Epidermal melanocyte (primary cell): ENCODE measurements around the gene PXT1.
"Not testable (repeated sequence)": the region's sequence is repeated elsewhere in the genome, so short reads cannot be mapped to it uniquely, and the experiment has no call there.

Source experiments
- DNase-seq: peaks from one replicate; pipeline ENCODE4 v3.0.0; 2011; ENCODE audit warnings: low spot score; ENCODE audit not compliant: insufficient read length

Gene PXT1

GRCh38 chr6:36370638-36371037 is 72.0 kb downstream of the PXT1 start:
- no peak for DNase-seq

GRCh38 chr6:36368921-36369865 is 73.5 kb downstream of the PXT1 start:
- DNase-seq, result peak; percentile 77

- no peak for DNase-seq
Observed at GRCh38 chr6:36368421-36368820, 74.2 kb downstream of the PXT1 start.

- DNase-seq, result no peak
Observed at GRCh38 chr6:36367743-36368142, 74.9 kb downstream of the PXT1 start.

GRCh38 chr6:36364669-36365479 is 77.8 kb downstream of the PXT1 start:
- DNase-seq, result no peak

- not testable (repeated sequence) for DNase-seq
Observed at GRCh38 chr6:36364061-36364635, 78.5 kb downstream of the PXT1 start.

GRCh38 chr6:36363371-36363752 is 79.3 kb downstream of the PXT1 start:
- DNase-seq, result not testable (repeated sequence)

- DNase-seq, result no peak
Observed at GRCh38 chr6:36362551-36363370, 79.9 kb downstream of the PXT1 start.

GRCh38 chr6:36361071-36361470 is 81.6 kb downstream of the PXT1 start:
- no peak for DNase-seq

- peak; percentile 91 for DNase-seq
Observed at GRCh38 chr6:36360241-36361054, 82.2 kb downstream of the PXT1 start.

GRCh38 chr6:36358226-36358915 is 84.3 kb downstream of the PXT1 start:
- no peak for DNase-seq

- DNase-seq, result no peak
Observed at GRCh38 chr6:36357872-36358225, 84.8 kb downstream of the PXT1 start.

GRCh38 chr6:36355819-36356218 is 86.8 kb downstream of the PXT1 start:
- no peak for DNase-seq

GRCh38 chr6:36353411-36353915 is 89.2 kb downstream of the PXT1 start:
- no peak for DNase-seq

- no peak for DNase-seq
Observed at GRCh38 chr6:36352477-36353157, 90.0 kb downstream of the PXT1 start.

GRCh38 chr6:36350681-36351571 is 91.7 kb downstream of the PXT1 start:
- DNase-seq, result no peak

- DNase-seq, result no peak
Observed at GRCh38 chr6:36350082-36350481, 92.6 kb downstream of the PXT1 start.

- no peak for DNase-seq
Observed at GRCh38 chr6:36349240-36349639, 93.4 kb downstream of the PXT1 start.
